H1 (cell line): ENCODE results near the gene MAML1. TPM values are rescaled to one million over a fixed set of nuclear protein-coding genes. Genes with fewer than 3 reads are reported as not detected.

Experiments used
- CTCF ChIA-PET: fragments of 300-600 bp; sonication (Branson Sonifier 250); formaldehyde crosslinking; loops from one replicate; lab custom pipeline; 2021; ENCODE audit not compliant: partially characterized antibody; lab: Charles Lee
- POLR2A ChIA-PET: fragments of 300-600 bp; sonication (Branson Sonifier 250); formaldehyde crosslinking; loops from one replicate; lab custom pipeline; 2021; ENCODE audit warnings: inconsistent platforms; ENCODE audit not compliant: partially characterized antibody; lab: Charles Lee
- DNase-seq, 2 experiments: peaks; one replicate each; pipeline versions ENCODE4 v3.0.0 to v3.0.0-alpha.2; 2010 to 2022; ENCODE audit warnings: low spot score in 2 of 2, low read depth in 1 of 2, mixed read lengths in 1 of 2
- FAIRE-seq: peaks from 2 replicates; lab custom pipeline; 2011; peaks lifted over from hg19 to GRCh38; lab: Jason Lieb, UNC
- H2AFZ ChIP-seq: 2 replicates; pipeline ENCODE4 v1.8.1; 2012; ENCODE audit warnings: low read length, inconsistent platforms
- H2AK5ac ChIP-seq: 2 replicates; pipeline ENCODE4 v1.6.1; 2013; ENCODE audit warnings: low read depth, low read length
- H2BK120ac ChIP-seq: replicated peaks from 2 replicates; pipeline ENCODE3; 2013; ENCODE audit warnings: low read depth, low read length, inconsistent platforms
- H2BK12ac ChIP-seq: 2 replicates; pipeline ENCODE4 v1.6.1; 2013; ENCODE audit warnings: low read depth, low read length
- H2BK15ac ChIP-seq: 2 replicates; pipeline ENCODE4 v1.6.1; 2013; ENCODE audit warnings: low read length
- H2BK20ac ChIP-seq: 2 replicates; pipeline ENCODE4 v1.6.1; 2013; ENCODE audit warnings: low read length
- H2BK5ac ChIP-seq: 2 replicates; pipeline ENCODE4 v1.6.1; 2013; ENCODE audit warnings: low read depth, low read length
- H3K14ac ChIP-seq: 2 replicates; pipeline ENCODE4 v1.6.1; 2013; ENCODE audit warnings: inconsistent platforms; ENCODE audit not compliant: insufficient read length
- H3K18ac ChIP-seq: 2 replicates; pipeline ENCODE4 v1.6.1; 2013; ENCODE audit warnings: low read length; ENCODE audit errors: extremely low read depth
- H3K23ac ChIP-seq: 2 replicates; pipeline ENCODE4 v1.6.1; 2013; ENCODE audit warnings: inconsistent platforms; ENCODE audit not compliant: insufficient read length
- H3K23me2 ChIP-seq: 2 replicates; pipeline ENCODE4 v1.6.1; 2013; ENCODE audit warnings: low read depth, low read length
- H3K27ac ChIP-seq: 2 replicates; pipeline ENCODE4 v1.6.1; 2011; ENCODE audit warnings: low read depth, low read length, inconsistent platforms
- H3K27me3 ChIP-seq, 4 experiments: replicated peaks in 1 of 4; 1 replicate in 1 of 4; 2 replicates in 3 of 4; pipeline versions ENCODE4 v1.6.1 to v1.8.1; 2011 to 2013; ENCODE audit warnings: low read length in 3 of 4, mild to moderate bottlenecking in 3 of 4, inconsistent platforms in 2 of 4, mixed read lengths in 2 of 4, moderate library complexity in 1 of 4; ENCODE audit not compliant: control insufficient read depth in 3 of 4, insufficient read depth in 3 of 4; ENCODE audit errors: extremely low read depth in 1 of 4
- H3K36me3 ChIP-seq, 4 experiments: 2 replicates each; pipeline versions ENCODE4 v1.6.1 to v1.8.1; 2011 to 2013; ENCODE audit warnings: mild to moderate bottlenecking in 4 of 4, low read length in 3 of 4, moderate library complexity in 2 of 4, control low read depth in 1 of 4, inconsistent platforms in 1 of 4; ENCODE audit not compliant: insufficient read depth in 4 of 4, control insufficient read depth in 2 of 4
- H3K4ac ChIP-seq: replicated peaks from 2 replicates; pipeline ENCODE3; 2013; ENCODE audit warnings: low read length, low read depth, mixed read lengths, inconsistent platforms; ENCODE audit not compliant: insufficient read length
- H3K4me1 ChIP-seq, 4 experiments: replicated peaks in 1 of 4; 1 replicate in 1 of 4; 2 replicates in 3 of 4; pipeline versions ENCODE4 v1.6.1 to v1.8.1; 2011 to 2013; ENCODE audit warnings: low read length in 3 of 4, inconsistent platforms in 2 of 4, mixed read lengths in 1 of 4; ENCODE audit not compliant: insufficient read depth in 4 of 4, control insufficient read depth in 3 of 4
- H3K4me2 ChIP-seq, 2 experiments: 2 replicates each; pipeline versions ENCODE4 v1.6.1 to v1.8.1; 2011 to 2013; ENCODE audit warnings: low read depth in 2 of 2, low read length in 2 of 2, control low read depth in 1 of 2, inconsistent platforms in 1 of 2, mild to moderate bottlenecking in 1 of 2; ENCODE audit not compliant: insufficient read depth in 1 of 2
- H3K4me3 ChIP-seq, 4 experiments: fragments of 200-600, 300-600 bp in 1 of 4; sonication (generic), shearing (Covaris generic), sonication (Bioruptor Twin) in 1 of 4; 2 replicates each; pipeline versions ENCODE4 v1.5.1 to v1.8.1; 2011 to 2016; ENCODE audit warnings: low read length in 4 of 4, low read depth in 3 of 4, control low read depth in 2 of 4, inconsistent platforms in 2 of 4, mild to moderate bottlenecking in 2 of 4, mixed read lengths in 1 of 4, moderate library complexity in 1 of 4; ENCODE audit not compliant: insufficient read depth in 2 of 4; ENCODE audit errors: extremely low read depth in 1 of 4
- H3K56ac ChIP-seq: replicated peaks from 2 replicates; pipeline ENCODE3; 2013; ENCODE audit warnings: low read depth, mild to moderate bottlenecking, mixed read lengths, low read length, inconsistent platforms; ENCODE audit not compliant: insufficient read length
- H3K79me1 ChIP-seq: 2 replicates; pipeline ENCODE4 v1.6.1; 2013; ENCODE audit warnings: low read depth, low read length, control low read depth
- H3K79me2 ChIP-seq, 2 experiments: 2 replicates each; pipeline versions ENCODE4 v1.6.1 to v1.8.1; 2012 to 2013; ENCODE audit warnings: low read length in 2 of 2, mild to moderate bottlenecking in 2 of 2, inconsistent platforms in 1 of 2; ENCODE audit not compliant: insufficient read depth in 2 of 2, control insufficient read depth in 1 of 2
- H3K9ac ChIP-seq, 4 experiments: replicated peaks in 1 of 4; 1 replicate in 1 of 4; 2 replicates in 3 of 4; pipeline versions ENCODE4 v1.6.1 to v1.8.1; 2011 to 2013; ENCODE audit warnings: low read depth in 3 of 4, low read length in 3 of 4, control low read depth in 2 of 4, mild to moderate bottlenecking in 2 of 4, moderate library complexity in 2 of 4, inconsistent platforms in 1 of 4; ENCODE audit errors: extremely low read depth in 1 of 4
- H3K9me3 ChIP-seq, 2 experiments: 2 replicates each; pipeline versions ENCODE4 v1.6.1 to v1.8.1; 2012 to 2013; ENCODE audit warnings: mild to moderate bottlenecking in 2 of 2, moderate library complexity in 2 of 2, control low read depth in 1 of 2, inconsistent platforms in 1 of 2, low read depth in 1 of 2, low read length in 1 of 2, mixed read lengths in 1 of 2; ENCODE audit not compliant: insufficient read depth in 2 of 2
- H4K20me1 ChIP-seq, 2 experiments: replicated peaks in 1 of 2; 2 replicates each; pipeline versions ENCODE3 to v1.8.1; 2011 to 2013; ENCODE audit warnings: inconsistent platforms in 2 of 2, low read length in 2 of 2, mild to moderate bottlenecking in 1 of 2; ENCODE audit not compliant: insufficient read depth in 2 of 2, control insufficient read depth in 1 of 2
- H4K5ac ChIP-seq: 2 replicates; pipeline ENCODE4 v1.6.1; 2013; ENCODE audit warnings: low read length, low read depth, mixed read lengths, inconsistent platforms; ENCODE audit not compliant: insufficient read length
- H4K8ac ChIP-seq: 2 replicates; pipeline ENCODE4 v1.8.0; 2013; ENCODE audit warnings: mild to moderate bottlenecking, moderate library complexity, low read length, inconsistent platforms; ENCODE audit not compliant: insufficient read depth; ENCODE audit errors: extremely low read depth
- H4K91ac ChIP-seq: replicated peaks from 2 replicates; pipeline ENCODE3; 2013; ENCODE audit warnings: low read length, mixed read lengths, inconsistent platforms; ENCODE audit not compliant: insufficient read length
- CBX8 ChIP-seq: fragments of 300-800, 300-1000 bp; sonication (generic); IDR thresholded peaks from 2 replicates; pipeline ENCODE4 v1.7.1; 2016; ENCODE audit warnings: low read depth, low read length, borderline replicate concordance
- KDM1A ChIP-seq: fragments of 200-600, 300-600 bp; sonication (generic); IDR thresholded peaks from 2 replicates; pipeline ENCODE4 v1.7.1; 2016; ENCODE audit warnings: mild to moderate bottlenecking, low read length, borderline replicate concordance
- POLR2AphosphoS5 ChIP-seq: IDR thresholded peaks from 2 replicates; pipeline ENCODE4 v1.6.1; 2011; ENCODE audit warnings: low read depth, low read length
- RXRA ChIP-seq: IDR thresholded peaks from 2 replicates; pipeline ENCODE4 v1.6.1; 2011; ENCODE audit warnings: low read depth, mild to moderate bottlenecking, low read length, moderate library complexity; ENCODE audit not compliant: insufficient read depth
- WGBS, 2 experiments: shearing (Covaris generic) in 1 of 2; methylation state at CpG; one replicate each; pipeline versions ENCODE4 v1.1.6 to v1.1.7; 2013 to 2015; ENCODE audit warnings: low lambda C conversion rate in 2 of 2, mixed read lengths in 2 of 2, inconsistent platforms in 1 of 2, low coverage in 1 of 2, missing lambda C conversion rate in 1 of 2; ENCODE audit not compliant: insufficient replicate concordance in 2 of 2, insufficient coverage in 1 of 2, insufficient read length in 1 of 2; ENCODE audit errors: extremely low coverage in 1 of 2, missing lambda C conversion rate in 1 of 2; 5-methylcytosine and 5-hydroxymethylcytosine counted together
- polyA plus RNA-seq, 7 experiments: library from polyadenylated mRNA; depleted of rRNA in 3 of 7; stranded (reverse) in 5 of 7; unstranded in 2 of 7; fragments of >200 nt in 5 of 7; fragments of 200-250 nt in 2 of 7; gene quantifications; 1 replicate in 5 of 7; 2 replicates in 1 of 7; 4 replicates in 1 of 7; pipeline versions ENCODE4 v1.2.1 to v1.2.3, GENCODE V29; 2011 to 2013; ENCODE audit warnings: missing spikeins in 2 of 7, mixed read lengths in 2 of 7
- total RNA-seq: library from RNA; stranded (reverse); fragmentation: NEBNext Ultra II Directional; extraction: Animal tissue kit (Norgen Biotek cat#: 25700); gene quantifications from 2 replicates; pipeline ENCODE4 v1.2.1, GENCODE V29; 2021

The MAML1 gene
- total and polyA plus RNA-seq, 2 of the 8 experiments (the other 6 are each of a cell fraction or from before 2014, with no cell fraction given): 17.1 to 41.9 TPM

DNA sequence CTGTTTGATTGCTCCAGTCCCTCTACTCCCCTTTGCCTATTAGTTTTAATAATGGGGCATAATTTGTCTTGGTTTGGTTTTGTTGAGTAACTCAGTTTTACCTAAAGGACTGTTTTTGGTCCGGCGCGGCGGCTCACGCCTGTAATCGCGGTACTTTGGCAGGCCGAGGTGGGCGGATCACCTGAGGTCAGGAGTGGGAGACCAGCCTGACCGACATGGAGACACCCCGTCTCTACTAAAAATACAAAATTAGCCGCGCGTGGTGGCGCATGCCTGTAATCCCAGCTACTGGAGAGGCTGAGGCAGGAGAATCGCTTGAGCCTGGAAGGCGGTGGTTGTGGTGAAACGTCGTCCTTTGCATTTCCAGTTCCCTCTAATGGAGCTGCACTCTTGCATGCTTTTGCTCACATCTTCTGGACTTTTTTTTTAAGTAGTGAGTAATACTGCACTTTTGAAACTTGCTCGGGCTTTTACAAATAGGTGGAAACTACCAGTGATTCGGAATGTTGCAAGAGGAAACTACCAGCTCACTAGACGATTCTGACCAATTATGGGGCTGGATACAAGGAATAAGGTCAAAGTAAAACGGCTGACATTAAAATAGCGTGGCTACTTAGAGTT lies 721 bp upstream of the MAML1 start:
- H3K9ac ChIP-seq: no peak overlapping the region; a peak in 2 of 7 replicates
- no peaks in the 10 kb centered on the region for H3K9me3 ChIP-seq
- no peak overlapping the region for H3K23ac ChIP-seq
- DNase-seq: peak in 1 of 2 experiments; percentile 57
- H3K4me2 ChIP-seq: peak overlapping the region; percentile 51 to 56
- peaks cover 9 to 11% of the 10 kb centered on the region in 2 experiments for H4K20me1 ChIP-seq
- peaks cover 21 to 40% of the 10 kb centered on the region in 2 experiments for H3K79me2 ChIP-seq
- no peak overlapping the region for H2BK5ac ChIP-seq
- no peak overlapping the region for H2BK15ac ChIP-seq
- no peak overlapping the region for H4K5ac ChIP-seq
- H3K23me2 ChIP-seq: peaks cover 4% of the 10 kb centered on the region; the same call in 1 of the 2 replicates
- H3K27me3 ChIP-seq: no peaks in the 10 kb centered on the region
- H2BK20ac ChIP-seq: no peak overlapping the region
- H3K56ac ChIP-seq: no peak overlapping the region
- peaks cover 2% of the 10 kb centered on the region for H3K79me1 ChIP-seq
- H3K4me3 ChIP-seq: peak overlapping the region in 3 of 4 experiments; percentile 8 to 47 (median 26); a peak in 5 of 8 replicates
- peak overlapping the region; percentile 26 for H2BK120ac ChIP-seq
- no peak overlapping the region for H2BK12ac ChIP-seq
- FAIRE-seq: no peak
- no peak overlapping the region for H3K14ac ChIP-seq
- no peak overlapping the region for H3K27ac ChIP-seq
- CTCF ChIA-PET: interaction anchor here (0.6 to 2.0 kb wide), 4 partner anchors 46 to 170 kb away, joined by 3 to 5 read pairs (median 4); no protein-coding TSS in a partner anchor
- H3K36me3 ChIP-seq: peaks cover 24 to 42% (median 30%) of the 10 kb centered on the region in 4 experiments
- no peak overlapping the region for H2AFZ ChIP-seq
- no peak overlapping the region; the same call in 1 of the 2 replicates for H4K8ac ChIP-seq
- H3K4ac ChIP-seq: no peak overlapping the region
- 73% methylated on average over 24 of the region's 24 CpGs; no CpG with 5 or more reads in 1 of the 2 experiments for WGBS, 2 experiments
- H3K18ac ChIP-seq: peak overlapping the region; percentile 51; the same call in 1 of the 2 replicates
- no peak overlapping the region for H2AK5ac ChIP-seq
- H4K91ac ChIP-seq: no peak overlapping the region
- TF ChIP-seq KDM1A (no peak), POLR2AphosphoS5 (0 out of 2 replicates have a peak, but pooled peaks have one; percentile 24), RXRA (no peak), CBX8 (no peak)
- POLR2A ChIA-PET: interaction anchor here (0.6 to 7.4 kb wide), 28 partner anchors 8 to 135 kb away, joined by 3 to 60 read pairs (median 5); partner anchors contain the start of genes CANX and HNRNPH1
- H3K4me1 ChIP-seq: peaks cover 0 to 3% (median 3%) of the 10 kb centered on the region in 4 experiments; a peak in 3 of 7 replicates
